Loucy (cell line): ENCODE results near the gene LAMTOR5.
"Not testable (repeated sequence)": the region's sequence is repeated elsewhere in the genome, so short reads cannot be mapped to it uniquely, and the experiment has no call there.

Experiments
- H2AFZ ChIP-seq: fragments of 200-600 bp; sonication (generic); 2 replicates; pipeline ENCODE4 v1.6.0; 2016; ENCODE audit warnings: antibody characterized with exemption, mild to moderate bottlenecking, low read length, moderate library complexity
- H3F3A ChIP-seq: fragments of 200-600 bp; 2 replicates; pipeline ENCODE4 v1.6.0; 2016; ENCODE audit warnings: antibody characterized with exemption, low read depth, mild to moderate bottlenecking
- H3K27me3 ChIP-seq: fragments of 200-600 bp; sonication (generic); 2 replicates; pipeline ENCODE4 v1.6.1; 2014; ENCODE audit warnings: low read length, mild to moderate bottlenecking; ENCODE audit not compliant: insufficient read depth, poor library complexity, severe bottlenecking
- H3K36me3 ChIP-seq: fragments of 200-600 bp; sonication (generic); 2 replicates; pipeline ENCODE4 v1.6.1; 2016; ENCODE audit warnings: low read length; ENCODE audit not compliant: insufficient read depth
- H3K4me1 ChIP-seq: fragments of 200-600 bp; sonication (generic); 2 replicates; pipeline ENCODE4 v1.5.1; 2014; ENCODE audit warnings: low read length, mild to moderate bottlenecking; ENCODE audit not compliant: insufficient read depth, poor library complexity, severe bottlenecking
- H3K4me2 ChIP-seq: fragments of 200-600 bp; sonication (generic); 2 replicates; pipeline ENCODE4 v1.6.0; 2014; ENCODE audit warnings: antibody characterized with exemption, low read length, low read depth, mild to moderate bottlenecking; ENCODE audit not compliant: poor library complexity, severe bottlenecking
- H3K4me3 ChIP-seq: fragments of 200-600 bp; sonication (generic); 2 replicates; pipeline ENCODE4 v1.5.1; 2014; ENCODE audit warnings: low read length, mild to moderate bottlenecking, mixed read lengths; ENCODE audit not compliant: poor library complexity, severe bottlenecking
- H3K79me2 ChIP-seq: fragments of 200-600 bp; sonication (generic); 2 replicates; pipeline ENCODE4 v1.6.1; 2014; ENCODE audit warnings: low read length; ENCODE audit not compliant: insufficient read depth
- H3K9ac ChIP-seq: fragments of 200-600 bp; sonication (generic); 2 replicates; pipeline ENCODE4 v1.6.0; 2014; ENCODE audit warnings: mild to moderate bottlenecking, low read depth, low read length, moderate library complexity; ENCODE audit not compliant: poor library complexity, severe bottlenecking
- H3K9me2 ChIP-seq: fragments of 200-600 bp; sonication (generic); replicated peaks from 2 replicates; pipeline ENCODE4 v1.6.1; 2016; ENCODE audit warnings: low read depth, low read length, mixed read lengths
- H3K9me3 ChIP-seq: fragments of 200-600 bp; sonication (generic); 2 replicates; pipeline ENCODE4 v1.6.1; 2014; ENCODE audit warnings: mild to moderate bottlenecking, antibody characterized with exemption, low read length, low read depth; ENCODE audit not compliant: insufficient read depth
- H4K20me1 ChIP-seq: fragments of 200-600 bp; sonication (generic); 2 replicates; pipeline ENCODE4 v1.6.0; 2014; ENCODE audit warnings: antibody characterized with exemption, low read length, mild to moderate bottlenecking; ENCODE audit not compliant: insufficient read depth, poor library complexity, severe bottlenecking
- CTCF ChIP-seq: fragments of 200-600 bp; sonication (generic); conservative IDR thresholded peaks from 2 replicates; pipeline ENCODE4 v1.5.1; 2014; ENCODE audit warnings: mild to moderate bottlenecking, antibody characterized with exemption, low read length
- EZH2phosphoT487 ChIP-seq: fragments of 200-600 bp; IDR thresholded peaks from 2 replicates; pipeline ENCODE4 v1.6.1; 2018; ENCODE audit warnings: antibody characterized with exemption, mild to moderate bottlenecking, moderate library complexity, borderline replicate concordance

LAMTOR5 gene

DNA sequence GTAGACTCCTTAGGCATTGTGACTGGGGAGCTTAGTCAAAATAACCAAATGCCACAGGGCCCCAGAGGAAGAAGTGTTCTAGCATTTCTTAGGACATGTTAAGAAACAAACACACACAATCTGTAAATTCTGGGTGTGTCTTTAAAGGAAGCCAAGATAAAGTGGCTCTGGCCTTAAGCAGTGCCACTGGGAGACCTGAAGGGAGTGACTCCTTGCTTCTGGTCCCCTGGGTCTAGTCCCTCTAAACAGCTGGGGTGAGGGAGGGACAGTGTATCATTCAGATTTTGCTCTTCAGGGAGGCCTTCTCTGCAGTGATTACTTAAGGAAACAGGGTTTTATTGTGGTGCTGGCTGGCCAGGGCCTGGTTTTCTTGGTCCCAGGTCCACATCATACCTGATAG lies 34.4 kb upstream of the LAMTOR5 start:
- H3K4me3 ChIP-seq: no peak overlapping the region
- no peaks in the 10 kb centered on the region for H3K9me3 ChIP-seq
- no peaks in the 10 kb centered on the region for H3K27me3 ChIP-seq
- H2AFZ ChIP-seq: no peak overlapping the region
- no peak overlapping the region for H3K4me2 ChIP-seq
- H3K9me2 ChIP-seq: no peaks in the 10 kb centered on the region
- H3K79me2 ChIP-seq: no peaks in the 10 kb centered on the region
- H3K4me1 ChIP-seq: no peaks in the 10 kb centered on the region
- H3K36me3 ChIP-seq: no peaks in the 10 kb centered on the region
- no peak overlapping the region for H3K9ac ChIP-seq
- H3F3A ChIP-seq: no peaks in the 10 kb centered on the region
- H4K20me1 ChIP-seq: no peaks in the 10 kb centered on the region
- TF ChIP-seq EZH2phosphoT487 (no peak), CTCF (no peak)

GRCh38 chr1:110440877-110441276 lies 33.4 kb upstream of the LAMTOR5 start:
- Histone ChIP-seq H3K9ac (no peak overlapping the region), H3K9me3 (no peaks in the 10 kb centered on the region), H3K4me1 (no peaks in the 10 kb centered on the region), H3K4me3 (no peak overlapping the region), H3K79me2 (no peaks in the 10 kb centered on the region), H2AFZ (no peak overlapping the region), H3K27me3 (no peaks in the 10 kb centered on the region), H3K9me2 (no peaks in the 10 kb centered on the region), H4K20me1 (no peaks in the 10 kb centered on the region), H3K36me3 (no peaks in the 10 kb centered on the region), H3F3A (no peaks in the 10 kb centered on the region), H3K4me2 (no peak overlapping the region)
- TF ChIP-seq CTCF (no peak), EZH2phosphoT487 (no peak)

GRCh38 chr1:110439873-110440272 lies 32.4 kb upstream of the LAMTOR5 start:
- not testable (repeated sequence) for H3K4me1 ChIP-seq, H3K36me3 ChIP-seq, H3K4me2 ChIP-seq, H3K27me3 ChIP-seq, H3K9me3 ChIP-seq, H3K9me2 ChIP-seq, H2AFZ ChIP-seq, H3K9ac ChIP-seq, H3K79me2 ChIP-seq, H4K20me1 ChIP-seq, H3K4me3 ChIP-seq, H3F3A ChIP-seq

- no peaks in the 10 kb centered on the region for H3K27me3 ChIP-seq
Measured at GRCh38 chr1:110438893-110439292, 31.4 kb upstream of the LAMTOR5 start.

DNA sequence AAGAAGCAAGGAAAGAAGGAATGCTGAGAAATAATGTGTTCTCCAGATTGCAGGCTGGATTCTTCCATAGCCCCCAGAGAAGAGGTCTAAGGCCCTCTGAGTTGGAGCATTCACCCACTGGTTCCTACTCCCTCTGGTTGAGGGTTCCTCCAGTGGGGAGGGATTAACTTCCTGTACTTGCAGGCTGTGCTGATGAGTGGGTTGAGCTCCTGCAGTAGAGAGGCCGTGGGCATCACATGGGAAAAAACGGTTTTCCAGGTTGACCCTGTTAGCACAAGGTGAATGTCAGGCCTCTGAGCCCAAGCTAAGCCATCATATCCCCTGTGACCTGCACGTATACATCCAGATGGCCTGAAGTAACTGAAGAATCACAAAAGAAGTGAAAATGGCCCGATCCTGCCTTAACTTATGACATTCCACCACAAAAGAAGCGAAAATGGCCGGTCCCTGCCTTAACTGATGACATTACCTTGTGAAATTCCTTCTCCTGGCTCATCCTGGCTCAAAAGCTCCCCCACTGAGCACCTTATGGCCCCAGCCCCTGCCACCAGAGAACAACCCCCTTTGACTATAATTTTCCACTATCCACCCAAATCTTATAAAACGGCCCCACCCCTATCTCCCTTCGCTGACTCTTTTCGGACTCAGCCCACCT lies 30.3 kb upstream of the LAMTOR5 start:
- H3F3A ChIP-seq, H3K79me2 ChIP-seq, H4K20me1 ChIP-seq, H3K4me2 ChIP-seq, H3K4me1 ChIP-seq, H3K36me3 ChIP-seq, H3K9me2 ChIP-seq, H3K27me3 ChIP-seq, H3K9me3 ChIP-seq, H3K9ac ChIP-seq, H3K4me3 ChIP-seq, H2AFZ ChIP-seq: not testable (repeated sequence)

More at GRCh38 chr1:110438893-110439292, 31.4 kb upstream of the LAMTOR5 start:
- Histone ChIP-seq H3K4me1 (no peaks in the 10 kb centered on the region), H3K4me3 (no peak overlapping the region), H3K4me2 (no peak overlapping the region), H3K9me2 (no peaks in the 10 kb centered on the region), H3K9ac (no peak overlapping the region), H3K9me3 (no peaks in the 10 kb centered on the region), H2AFZ (no peak overlapping the region), H3K36me3 (no peaks in the 10 kb centered on the region), H3K79me2 (no peaks in the 10 kb centered on the region), H3F3A (no peaks in the 10 kb centered on the region), H4K20me1 (no peaks in the 10 kb centered on the region)
- TF ChIP-seq EZH2phosphoT487 (no peak), CTCF (no peak)
